Measurements from ENCODE around the gene PSMA5. TPM values are rescaled to one million over a fixed set of nuclear protein-coding genes. Genes with fewer than 3 reads are reported as not detected.
A peak's percentile ranks its signal among the peaks of the same experiment; 100 is the strongest.

The PSMA5 gene
- polyA plus RNA-seq, 1 donor (not counting 4 experiments of a cell fraction or from before 2014, with no cell fraction given): 150 TPM

DNA sequence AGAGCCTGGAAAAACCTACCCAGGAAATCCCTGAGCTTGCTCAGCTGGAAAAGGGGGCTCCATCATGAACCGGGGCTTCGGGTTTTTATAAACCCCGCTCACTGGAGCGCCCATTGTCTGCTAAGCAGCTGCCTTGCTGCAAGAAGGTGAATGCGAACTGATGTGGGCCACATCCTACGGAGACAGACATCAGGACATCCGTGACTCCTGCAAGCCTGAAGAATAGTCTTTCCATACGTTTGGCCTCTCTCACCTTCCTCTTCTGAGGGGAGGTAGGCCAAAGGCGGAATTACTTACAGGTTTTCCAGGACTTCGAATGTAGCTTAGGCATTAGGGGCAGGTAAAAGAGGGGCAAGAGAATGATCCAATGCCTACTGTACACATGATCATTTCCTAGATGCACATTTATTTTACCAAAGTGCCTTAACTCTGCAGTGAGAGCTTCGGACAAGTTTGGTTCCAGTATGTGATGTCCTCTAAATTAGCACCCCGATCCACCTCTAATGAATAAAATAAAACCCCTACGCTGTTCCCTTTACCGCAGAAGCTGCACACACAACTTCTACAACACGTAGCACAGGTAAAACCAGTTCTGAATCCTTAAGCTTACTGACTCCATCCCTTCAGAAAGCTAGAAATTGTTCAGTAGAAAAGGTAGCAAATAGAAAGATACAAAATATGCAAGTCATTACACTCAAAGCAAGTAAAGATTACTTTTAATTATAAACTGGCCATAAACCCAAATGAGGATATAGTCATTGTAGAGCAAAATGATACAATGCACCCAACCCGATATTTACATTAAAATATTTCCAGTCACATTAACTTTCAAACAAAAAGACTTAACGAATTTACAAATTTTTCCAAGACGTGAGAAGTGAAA is 27.7 kb downstream of the PSMA5 start:
- Histone ChIP-seq H3K4me1 (ENCODE audit: control insufficient read depth, extremely low read depth, insufficient read depth, low read length) (peaks cover 6% of the 10 kb centered on the region), H3K4me3 (ENCODE audit: control insufficient read depth in 2 of 3, extremely low read depth in 1 of 3, insufficient read depth in 2 of 3, low read depth in 1 of 3, low read length in 3 of 3) (peak overlapping the region; percentile 35 to 50 (median 39)), H3K9me3 (ENCODE audit: control insufficient read depth, low read depth, low read length) (no peaks in the 10 kb centered on the region), H3K27me3 (ENCODE audit: control insufficient read depth, extremely low read depth, insufficient read depth, low read length) (peaks cover 12% of the 10 kb centered on the region), H4K20me1 (ENCODE audit: control insufficient read depth, extremely low read depth, insufficient read depth, low read length) (no peaks in the 10 kb centered on the region), H3K4me2 (ENCODE audit: control insufficient read depth, extremely low read depth, insufficient read depth, low read depth, low read length) (peak overlapping the region; percentile 72), H3K79me2 (ENCODE audit: control insufficient read depth, insufficient read depth, low read length) (no peaks in the 10 kb centered on the region), H3K27ac (ENCODE audit: control insufficient read depth, insufficient read depth, low read length) (no peak overlapping the region), H3K9ac (ENCODE audit: control insufficient read depth, extremely low read depth, insufficient read depth, low read length) (no peak overlapping the region), H2AFZ (ENCODE audit: control insufficient read depth, low read length) (no peak overlapping the region), H3K36me3 (ENCODE audit: control insufficient read depth in 2 of 2, extremely low read depth in 1 of 2, insufficient read depth in 2 of 2, low read length in 2 of 2) (peaks cover 0 to 6% of the 10 kb centered on the region in 2 experiments), H3K9me1 (ENCODE audit: control insufficient read depth, extremely low read depth, insufficient read depth, low read length) (no peaks in the 10 kb centered on the region)
- DNase-seq (ENCODE audit: low read depth, low spot score) (no peak), FAIRE-seq (no peak)
- dilution Hi-C loops (cut with MboI; ENCODE audit: extremely low pct_ligation_motif_present, low sequenced_read_pairs): no loop called here
- no peak for TF ChIP-seq EZH2 (IDR thresholded peaks at IDR 0.05; ENCODE audit: low read length)
- no peak for TF ChIP-seq CTCF (optimal IDR thresholded peaks at IDR 0.05 in 1 of 3, IDR thresholded peaks at IDR 0.05 in 1 of 3, conservative IDR thresholded peaks at IDR 0.05 in 1 of 3; ENCODE audit: extremely low read depth in 1 of 3, insufficient read depth in 2 of 3, low read length in 3 of 3)

GRCh38 chr1:109397581-109398342 is 28.5 kb downstream of the PSMA5 start, which contains the start of gene SORT1:
Gene SORT1 (minus strand): TSS chr1:109397918. CDS start chr1:109397892, 26 bp downstream.
- no peak within 1 kb of the TSS for H3K9ac ChIP-seq (ENCODE audit: control insufficient read depth, extremely low read depth, insufficient read depth, low read length)
- H3K79me2 ChIP-seq (ENCODE audit: control insufficient read depth, insufficient read depth, low read length): no peaks in the 10 kb centered on the region
- peaks cover 0 to 5% of the 10 kb centered on the region in 2 experiments for H3K36me3 ChIP-seq (ENCODE audit: control insufficient read depth in 2 of 2, extremely low read depth in 1 of 2, insufficient read depth in 2 of 2, low read length in 2 of 2)
- TF ChIP-seq EZH2 (IDR thresholded peaks at IDR 0.05; ENCODE audit: low read length) (no peak), CTCF (optimal IDR thresholded peaks at IDR 0.05 in 1 of 3, IDR thresholded peaks at IDR 0.05 in 1 of 3, conservative IDR thresholded peaks at IDR 0.05 in 1 of 3; ENCODE audit: extremely low read depth in 1 of 3, insufficient read depth in 2 of 3, low read length in 3 of 3) (no peak)
- H3K9me3 ChIP-seq (ENCODE audit: control insufficient read depth, low read depth, low read length): no peaks in the 10 kb centered on the region
- DNase-seq (ENCODE audit: low read depth, low spot score) (no peak), FAIRE-seq (no peak)
- H3K27me3 ChIP-seq (ENCODE audit: control insufficient read depth, extremely low read depth, insufficient read depth, low read length): peaks cover 12% of the 10 kb centered on the region
- H2AFZ ChIP-seq (ENCODE audit: control insufficient read depth, low read length): no peak within 1 kb of the TSS
- dilution Hi-C loops (cut with MboI; ENCODE audit: extremely low pct_ligation_motif_present, low sequenced_read_pairs): no loop called here
- no peaks in the 10 kb centered on the region for H3K9me1 ChIP-seq (ENCODE audit: control insufficient read depth, extremely low read depth, insufficient read depth, low read length)
- H3K4me1 ChIP-seq (ENCODE audit: control insufficient read depth, extremely low read depth, insufficient read depth, low read length): peaks cover 6% of the 10 kb centered on the region
- no peaks in the 10 kb centered on the region for H4K20me1 ChIP-seq (ENCODE audit: control insufficient read depth, extremely low read depth, insufficient read depth, low read length)
- no peak within 1 kb of the TSS for H3K27ac ChIP-seq (ENCODE audit: control insufficient read depth, insufficient read depth, low read length)
- peak within 1 kb of the TSS; percentile 35 to 50 (median 39) for H3K4me3 ChIP-seq (ENCODE audit: control insufficient read depth in 2 of 3, extremely low read depth in 1 of 3, insufficient read depth in 2 of 3, low read depth in 1 of 3, low read length in 3 of 3)
- peak within 1 kb of the TSS; percentile 72 for H3K4me2 ChIP-seq (ENCODE audit: control insufficient read depth, extremely low read depth, insufficient read depth, low read depth, low read length)
